ENCODE data around the gene SIX2.

The SIX2 gene

GRCh38 chr2:44989176-44989575 lies 20.1 kb downstream of the SIX2 start:
- H3K4me1 ChIP-seq (ENCODE audit: low read length), result no peaks in the 10 kb centered on the region
- no peaks in the 10 kb centered on the region for H3K9me2 ChIP-seq (replicated peaks; ENCODE audit: insufficient read depth, low read length)
- no peak overlapping the region for H3K9ac ChIP-seq (ENCODE audit: low read length)
- H3K9me3 ChIP-seq (replicated peaks; ENCODE audit: insufficient read depth, low read length), result no peaks in the 10 kb centered on the region
- H3F3A ChIP-seq (ENCODE audit: insufficient read depth, low read length), result no peaks in the 10 kb centered on the region
- H3K36me3 ChIP-seq (replicated peaks; ENCODE audit: insufficient read depth, low read length), result no peaks in the 10 kb centered on the region
- H3K79me2 ChIP-seq (ENCODE audit: low read length), result no peaks in the 10 kb centered on the region
- H3K27me3 ChIP-seq (replicated peaks; ENCODE audit: insufficient read depth, low read length), result no peaks in the 10 kb centered on the region
- no peak overlapping the region for H3K4me2 ChIP-seq (ENCODE audit: low read depth, low read length)
- H4K20me1 ChIP-seq (ENCODE audit: insufficient read depth, low read length), result no peaks in the 10 kb centered on the region
- TF ChIP-seq EZH2phosphoT487 (IDR thresholded peaks at IDR 0.05; ENCODE audit: low read length) (no peak), EZH2 (optimal IDR thresholded peaks at IDR 0.05; ENCODE audit: low read depth, low read length) (no peak)
- TF ChIP-seq, protein P1, sequence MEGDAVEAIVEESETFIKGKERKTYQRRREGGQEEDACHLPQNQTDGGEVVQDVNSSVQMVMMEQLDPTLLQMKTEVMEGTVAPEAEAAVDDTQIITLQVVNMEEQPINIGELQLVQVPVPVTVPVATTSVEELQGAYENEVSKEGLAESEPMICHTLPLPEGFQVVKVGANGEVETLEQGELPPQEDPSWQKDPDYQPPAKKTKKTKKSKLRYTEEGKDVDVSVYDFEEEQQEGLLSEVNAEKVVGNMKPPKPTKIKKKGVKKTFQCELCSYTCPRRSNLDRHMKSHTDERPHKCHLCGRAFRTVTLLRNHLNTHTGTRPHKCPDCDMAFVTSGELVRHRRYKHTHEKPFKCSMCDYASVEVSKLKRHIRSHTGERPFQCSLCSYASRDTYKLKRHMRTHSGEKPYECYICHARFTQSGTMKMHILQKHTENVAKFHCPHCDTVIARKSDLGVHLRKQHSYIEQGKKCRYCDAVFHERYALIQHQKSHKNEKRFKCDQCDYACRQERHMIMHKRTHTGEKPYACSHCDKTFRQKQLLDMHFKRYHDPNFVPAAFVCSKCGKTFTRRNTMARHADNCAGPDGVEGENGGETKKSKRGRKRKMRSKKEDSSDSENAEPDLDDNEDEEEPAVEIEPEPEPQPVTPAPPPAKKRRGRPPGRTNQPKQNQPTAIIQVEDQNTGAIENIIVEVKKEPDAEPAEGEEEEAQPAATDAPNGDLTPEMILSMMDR (IDR thresholded peaks at IDR 0.05; ENCODE audit: low read length), result no peak
- no peak overlapping the region for H3K4me3 ChIP-seq (ENCODE audit: low read length)
- no peak overlapping the region for H3K27ac ChIP-seq (ENCODE audit: low read length)
- no peak overlapping the region for H2AFZ ChIP-seq (ENCODE audit: low read length)
- DNase-seq, result no peak

DNA sequence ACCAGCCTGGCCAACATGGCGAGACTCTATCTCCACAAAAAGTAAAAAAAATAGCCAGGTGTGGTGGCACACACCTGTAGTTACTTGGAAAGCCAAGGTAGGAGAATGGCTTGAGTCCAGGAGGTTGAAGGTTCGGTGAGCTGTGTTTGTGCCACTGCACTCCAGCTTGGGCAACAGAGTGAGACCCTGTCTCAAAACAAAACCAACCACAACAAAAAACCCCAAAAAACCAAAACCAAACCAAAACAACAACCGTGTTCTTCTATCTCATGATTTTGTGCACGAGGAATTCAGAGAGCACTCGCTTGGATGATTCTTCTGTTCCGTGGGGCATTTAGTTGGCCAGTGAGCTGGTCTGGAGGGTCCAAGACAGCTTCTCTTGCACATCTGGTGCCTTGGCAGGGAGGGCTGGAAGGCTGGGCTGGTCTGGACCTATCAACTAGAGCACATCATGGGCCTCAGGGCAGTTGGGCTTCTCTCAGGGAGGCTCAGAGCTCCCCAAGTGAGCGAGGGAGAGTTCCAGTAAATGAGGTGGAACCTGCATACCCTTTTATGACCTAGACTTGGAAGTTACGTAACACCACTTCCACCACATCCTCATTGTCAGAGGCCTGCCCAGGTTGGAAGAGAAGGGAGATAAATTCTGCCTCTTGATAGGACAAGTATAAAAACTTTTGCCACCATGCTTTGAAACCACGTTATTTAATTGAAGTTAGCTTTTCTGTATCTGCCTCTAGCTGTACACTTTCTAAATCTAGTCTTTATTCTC lies 25.2 kb downstream of the SIX2 start:
- no peak overlapping the region for H3K4me2 ChIP-seq (ENCODE audit: low read depth, low read length)
- no peak for TF ChIP-seq EZH2 (optimal IDR thresholded peaks at IDR 0.05; ENCODE audit: low read depth, low read length)
- TF ChIP-seq, protein P1 (IDR thresholded peaks at IDR 0.05; ENCODE audit: low read length), result no peak
- no peak for TF ChIP-seq EZH2phosphoT487 (IDR thresholded peaks at IDR 0.05; ENCODE audit: low read length)
- no peaks in the 10 kb centered on the region for H3K79me2 ChIP-seq (ENCODE audit: low read length)
- no peaks in the 10 kb centered on the region for H3K9me3 ChIP-seq (replicated peaks; ENCODE audit: insufficient read depth, low read length)
- no peaks in the 10 kb centered on the region for H3K36me3 ChIP-seq (replicated peaks; ENCODE audit: insufficient read depth, low read length)
- H2AFZ ChIP-seq (ENCODE audit: low read length), result no peak overlapping the region
- H3K9me2 ChIP-seq (replicated peaks; ENCODE audit: insufficient read depth, low read length), result no peaks in the 10 kb centered on the region
- H3K9ac ChIP-seq (ENCODE audit: low read length), result no peak overlapping the region
- no peaks in the 10 kb centered on the region for H4K20me1 ChIP-seq (ENCODE audit: insufficient read depth, low read length)
- no peaks in the 10 kb centered on the region for H3K27me3 ChIP-seq (replicated peaks; ENCODE audit: insufficient read depth, low read length)
- no peak overlapping the region for H3K4me3 ChIP-seq (ENCODE audit: low read length)
- H3K4me1 ChIP-seq (ENCODE audit: low read length), result no peaks in the 10 kb centered on the region
- no peaks in the 10 kb centered on the region for H3F3A ChIP-seq (ENCODE audit: insufficient read depth, low read length)
- H3K27ac ChIP-seq (ENCODE audit: low read length), result no peak overlapping the region
- DNase-seq, result no peak

- Histone ChIP-seq H3K79me2 (ENCODE audit: low read length) (no peaks in the 10 kb centered on the region), H3F3A (ENCODE audit: insufficient read depth, low read length) (no peaks in the 10 kb centered on the region), H3K4me3 (ENCODE audit: low read length) (no peak overlapping the region), H3K9me3 (replicated peaks; ENCODE audit: insufficient read depth, low read length) (no peaks in the 10 kb centered on the region), H2AFZ (ENCODE audit: low read length) (no peak overlapping the region), H4K20me1 (ENCODE audit: insufficient read depth, low read length) (no peaks in the 10 kb centered on the region), H3K27me3 (replicated peaks; ENCODE audit: insufficient read depth, low read length) (no peaks in the 10 kb centered on the region), H3K36me3 (replicated peaks; ENCODE audit: insufficient read depth, low read length) (no peaks in the 10 kb centered on the region), H3K4me2 (ENCODE audit: low read depth, low read length) (peak overlapping the region; percentile 4; the same call in 1 of the 2 replicates), H3K9ac (ENCODE audit: low read length) (no peak overlapping the region), H3K4me1 (ENCODE audit: low read length) (no peaks in the 10 kb centered on the region), H3K27ac (ENCODE audit: low read length) (no peak overlapping the region), H3K9me2 (replicated peaks; ENCODE audit: insufficient read depth, low read length) (no peaks in the 10 kb centered on the region)
- peak; percentile 61 for DNase-seq
- TF ChIP-seq EZH2phosphoT487 (IDR thresholded peaks at IDR 0.05; ENCODE audit: low read length), result no peak
- TF ChIP-seq EZH2 (optimal IDR thresholded peaks at IDR 0.05; ENCODE audit: low read depth, low read length), result no peak
- TF ChIP-seq, protein P1 (IDR thresholded peaks at IDR 0.05; ENCODE audit: low read length), result peak; percentile 85
These were observed 27.5 kb downstream of the SIX2 start for GRCh38 chr2:44981714-44982108.

Data from MM.1S (cell line).